ENCODE data around the gene RABGEF1. TPM values are rescaled to one million over a fixed set of nuclear protein-coding genes. Genes with fewer than 3 reads are reported as not detected.
"Not testable (repeated sequence)": the region's sequence is repeated elsewhere in the genome, so short reads cannot be mapped to it uniquely, and the experiment has no call there.

Gene RABGEF1
- total RNA-seq, 4 donors from 2014 or later, result 34.3 to 45.4 (median 37.1) TPM

DNA sequence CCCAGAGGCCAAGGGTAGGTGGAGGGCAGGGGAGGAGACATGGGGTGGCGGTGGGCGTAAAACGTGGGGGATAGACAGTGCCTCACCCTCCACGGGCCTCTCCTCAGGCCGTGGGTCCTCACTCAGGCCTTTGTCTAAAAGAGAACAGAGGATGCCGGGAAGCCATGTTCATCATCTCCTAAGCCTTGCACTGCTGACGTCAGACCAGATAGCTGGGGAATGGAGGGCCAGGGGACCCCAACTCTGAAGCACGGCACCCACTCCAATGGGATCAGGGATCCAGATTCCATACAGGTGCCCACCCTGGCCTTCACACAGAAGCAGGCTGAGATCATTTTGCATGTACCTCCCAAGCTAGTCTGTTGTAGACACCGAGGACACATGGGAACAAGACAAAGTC is 97.1 kb downstream of the RABGEF1 start:
- intact Hi-C loops (cut with DNase I), result no loop called here
- 90% methylated on average over 8 of the region's 9 CpGs for WGBS
- no peak for DNase-seq (ENCODE audit: extremely low spot score)

GRCh38 chr7:66839814-66840213 is 99.3 kb downstream of the RABGEF1 start:
- DNase-seq (ENCODE audit: extremely low spot score), result no peak
- 82% methylated on average over 8 of the region's 8 CpGs for WGBS
- intact Hi-C loops (cut with DNase I), result loop anchor here (10.0 kb wide), 4 partner anchors 85 to 185 kb away; partner anchors contain the start of genes RABGEF1 and TMEM248

More for the DNA sequence above, 97.1 kb downstream of the RABGEF1 start:
- Histone ChIP-seq H3K4me1 (no peaks in the 10 kb centered on the region), H3K9me3 (peaks cover 0 to 6% (median 0%) of the 10 kb centered on the region in 4 donors), H3K27me3 (no peaks in the 10 kb centered on the region), H3K4me3 (no peak overlapping the region), H3K27ac (replicated peaks in 1 of 4) (no peak overlapping the region), H3K36me3 (no peaks in the 10 kb centered on the region)
- TF ChIP-seq EP300 (IDR thresholded peaks at IDR 0.05), result no peak
- no peak for TF ChIP-seq CTCF (IDR thresholded peaks at IDR 0.05)
- no peak for TF ChIP-seq POLR2AphosphoS5 (IDR thresholded peaks at IDR 0.05)

GRCh38 chr7:66840316-66840715 is 99.8 kb downstream of the RABGEF1 start:
- no peak for DNase-seq (ENCODE audit: extremely low spot score)
- Histone ChIP-seq H3K4me1 (peaks cover 5 to 16% (median 10%) of the 10 kb centered on the region in 4 donors), H3K9me3 (peaks cover 0 to 6% (median 0%) of the 10 kb centered on the region in 4 donors), H3K27me3 (no peaks in the 10 kb centered on the region), H3K4me3 (no peak overlapping the region), H3K27ac (replicated peaks in 1 of 4) (no peak overlapping the region), H3K36me3 (no peaks in the 10 kb centered on the region)
- 91% methylated on average over 5 of the region's 5 CpGs for WGBS
- TF ChIP-seq CTCF (IDR thresholded peaks at IDR 0.05) (no peak), EP300 (IDR thresholded peaks at IDR 0.05) (no peak), POLR2AphosphoS5 (IDR thresholded peaks at IDR 0.05) (no peak), POLR2A (IDR thresholded peaks at IDR 0.05; ENCODE audit: low read depth) (no peak)
- intact Hi-C loops (cut with DNase I), result loop anchor here (10.0 kb wide), 4 partner anchors 84 to 186 kb away; partner anchors contain the start of genes RABGEF1 and TMEM248

More at GRCh38 chr7:66839814-66840213, 99.3 kb downstream of the RABGEF1 start:
- H3K27ac ChIP-seq (replicated peaks in 1 of 4), result no peak overlapping the region
- no peaks in the 10 kb centered on the region for H3K27me3 ChIP-seq
- TF ChIP-seq EP300 (IDR thresholded peaks at IDR 0.05) (no peak), CTCF (IDR thresholded peaks at IDR 0.05) (no peak), POLR2AphosphoS5 (IDR thresholded peaks at IDR 0.05) (no peak), POLR2A (IDR thresholded peaks at IDR 0.05; ENCODE audit: low read depth) (no peak)
- no peak overlapping the region for H3K4me3 ChIP-seq
- no peaks in the 10 kb centered on the region for H3K36me3 ChIP-seq
- H3K4me1 ChIP-seq, result peaks cover 5 to 13% (median 9%) of the 10 kb centered on the region in 4 donors
- H3K9me3 ChIP-seq, result peaks cover 0 to 6% (median 0%) of the 10 kb centered on the region in 4 donors

- no peak for DNase-seq (ENCODE audit: extremely low spot score)
- H3K4me3 ChIP-seq, result no peak overlapping the region
Observed at GRCh38 chr7:66841898-66842297, 101.4 kb downstream of the RABGEF1 start.

DNA sequence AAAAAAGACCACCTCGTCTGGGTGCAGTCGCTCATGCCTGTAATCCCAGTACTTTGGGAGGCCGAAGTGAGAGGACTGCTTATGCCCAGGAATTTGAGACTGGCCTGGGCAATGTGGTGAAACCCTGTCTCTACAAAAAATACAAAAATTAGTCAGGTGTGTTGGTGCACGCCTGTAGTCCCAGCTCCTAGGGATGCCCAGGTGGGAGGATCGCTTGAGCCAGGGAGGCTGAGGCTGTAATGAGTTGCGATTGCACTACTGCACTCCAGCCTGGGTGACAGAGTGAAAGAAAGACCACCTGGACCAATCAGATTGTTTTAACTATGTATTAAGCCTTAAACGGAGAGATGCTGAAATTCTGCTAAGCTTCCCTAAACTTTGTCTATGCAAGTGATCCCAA is 103.0 kb downstream of the RABGEF1 start:
- not testable (repeated sequence) for DNase-seq (ENCODE audit: extremely low spot score)

More at GRCh38 chr7:66841898-66842297, 101.4 kb downstream of the RABGEF1 start:
- Histone ChIP-seq H3K4me1 (peaks cover 12 to 23% (median 18%) of the 10 kb centered on the region in 4 donors), H3K27ac (replicated peaks in 1 of 4) (no peak overlapping the region), H3K9me3 (peaks cover 0 to under 1% (median 0%) of the 10 kb centered on the region in 4 donors), H3K27me3 (no peaks in the 10 kb centered on the region), H3K36me3 (no peaks in the 10 kb centered on the region)
- intact Hi-C loops (cut with DNase I), result loop anchor here (10.0 kb wide), 4 partner anchors 83 to 187 kb away; partner anchors contain the start of genes RABGEF1 and TMEM248
- WGBS, result 96% methylated on average over 5 of the region's 5 CpGs
- TF ChIP-seq CTCF (IDR thresholded peaks at IDR 0.05) (no peak), POLR2AphosphoS5 (IDR thresholded peaks at IDR 0.05) (no peak), EP300 (IDR thresholded peaks at IDR 0.05) (no peak), POLR2A (IDR thresholded peaks at IDR 0.05; ENCODE audit: low read depth) (no peak)

More for the DNA sequence above, 103.0 kb downstream of the RABGEF1 start:
- Histone ChIP-seq H3K4me1 (peaks cover 12 to 23% (median 18%) of the 10 kb centered on the region in 4 donors), H3K27ac (replicated peaks in 1 of 4) (peak overlapping the region; percentile 85 to 91 (median 90)), H3K4me3 (peak overlapping the region; percentile 64 to 77 (median 68))
- H3K27me3 ChIP-seq, H3K36me3 ChIP-seq, H3K9me3 ChIP-seq: not testable (repeated sequence)
- intact Hi-C loops (cut with DNase I), result loop anchor here (10.0 kb wide), 4 partner anchors 81 to 189 kb away; partner anchors contain the start of genes RABGEF1 and TMEM248
- WGBS, result 79% methylated on average over 7 of the region's 7 CpGs
